Neural cell (in vitro differentiated cells): ENCODE data around the gene PTPN3.

Experiments used
- EP300 ChIP-seq: fragments of 450-650 bp; conservative IDR thresholded peaks from 2 replicates; pipeline ENCODE4 v1.6.1; 2014; ENCODE audit warnings: antibody characterized with exemption, mild to moderate bottlenecking, moderate library complexity; ENCODE audit not compliant: poor library complexity, severe bottlenecking
- EZH2 ChIP-seq: fragments of 200-600, 300-800 bp; shearing (Covaris generic), sonication (generic); IDR thresholded peaks from 2 replicates; pipeline ENCODE4 v1.6.1; 2014; ENCODE audit warnings: antibody characterized with exemption, low read length, borderline replicate concordance, mild to moderate bottlenecking; ENCODE audit not compliant: insufficient read depth, poor library complexity, severe bottlenecking
- POLR2AphosphoS5 ChIP-seq: IDR thresholded peaks from 2 replicates; pipeline ENCODE4 v1.6.1; 2012
- RAD21 ChIP-seq: fragments of 450-650 bp; conservative IDR thresholded peaks from 2 replicates; pipeline ENCODE4 v1.6.1; 2014; ENCODE audit warnings: antibody characterized with exemption, mild to moderate bottlenecking, moderate library complexity
- SMC3 ChIP-seq: fragments of 450-650 bp; conservative IDR thresholded peaks from 2 replicates; pipeline ENCODE4 v1.6.1; 2014; ENCODE audit warnings: antibody characterized with exemption, mild to moderate bottlenecking, moderate library complexity; ENCODE audit not compliant: poor library complexity
- TAF1 ChIP-seq: IDR thresholded peaks from 2 replicates; pipeline ENCODE4 v1.6.1; 2012; ENCODE audit warnings: low read depth
- TF ChIP-seq, protein P1 (sequence below): fragments of 450-650 bp; IDR thresholded peaks from 2 replicates; pipeline ENCODE4 v1.5.1; 2014; ENCODE audit warnings: antibody characterized with exemption, mild to moderate bottlenecking, moderate library complexity; ENCODE audit not compliant: poor library complexity, severe bottlenecking
- TF ChIP-seq, protein P2 (sequence below): IDR thresholded peaks from 2 replicates; pipeline ENCODE4 v1.6.1; 2012; ENCODE audit warnings: borderline replicate concordance

DNA sequence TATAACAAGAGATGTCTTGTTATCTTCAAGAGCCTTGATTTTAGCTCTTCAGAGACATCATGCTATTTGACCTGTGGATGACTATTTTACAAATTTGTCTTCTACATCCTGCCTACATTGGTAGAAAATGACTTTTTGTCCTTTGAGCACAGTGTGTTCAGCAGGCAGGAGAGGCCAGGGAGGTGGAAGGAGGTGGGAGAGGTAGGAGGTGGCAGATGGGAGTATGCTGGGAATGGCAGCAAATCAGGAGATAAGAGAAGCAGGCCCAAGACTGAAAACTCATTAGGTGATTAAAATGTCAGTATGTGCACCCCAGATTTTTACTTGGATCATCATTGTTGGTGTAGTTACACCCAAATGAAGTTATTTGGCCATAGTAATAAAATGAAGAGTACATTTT, 44.1 kb downstream of the PTPN3 start:
- no peak for TF ChIP-seq POLR2AphosphoS5
- TF ChIP-seq, protein P1, sequence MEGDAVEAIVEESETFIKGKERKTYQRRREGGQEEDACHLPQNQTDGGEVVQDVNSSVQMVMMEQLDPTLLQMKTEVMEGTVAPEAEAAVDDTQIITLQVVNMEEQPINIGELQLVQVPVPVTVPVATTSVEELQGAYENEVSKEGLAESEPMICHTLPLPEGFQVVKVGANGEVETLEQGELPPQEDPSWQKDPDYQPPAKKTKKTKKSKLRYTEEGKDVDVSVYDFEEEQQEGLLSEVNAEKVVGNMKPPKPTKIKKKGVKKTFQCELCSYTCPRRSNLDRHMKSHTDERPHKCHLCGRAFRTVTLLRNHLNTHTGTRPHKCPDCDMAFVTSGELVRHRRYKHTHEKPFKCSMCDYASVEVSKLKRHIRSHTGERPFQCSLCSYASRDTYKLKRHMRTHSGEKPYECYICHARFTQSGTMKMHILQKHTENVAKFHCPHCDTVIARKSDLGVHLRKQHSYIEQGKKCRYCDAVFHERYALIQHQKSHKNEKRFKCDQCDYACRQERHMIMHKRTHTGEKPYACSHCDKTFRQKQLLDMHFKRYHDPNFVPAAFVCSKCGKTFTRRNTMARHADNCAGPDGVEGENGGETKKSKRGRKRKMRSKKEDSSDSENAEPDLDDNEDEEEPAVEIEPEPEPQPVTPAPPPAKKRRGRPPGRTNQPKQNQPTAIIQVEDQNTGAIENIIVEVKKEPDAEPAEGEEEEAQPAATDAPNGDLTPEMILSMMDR = no peak
- TF ChIP-seq EZH2 = no peak
- TF ChIP-seq, protein P2, sequence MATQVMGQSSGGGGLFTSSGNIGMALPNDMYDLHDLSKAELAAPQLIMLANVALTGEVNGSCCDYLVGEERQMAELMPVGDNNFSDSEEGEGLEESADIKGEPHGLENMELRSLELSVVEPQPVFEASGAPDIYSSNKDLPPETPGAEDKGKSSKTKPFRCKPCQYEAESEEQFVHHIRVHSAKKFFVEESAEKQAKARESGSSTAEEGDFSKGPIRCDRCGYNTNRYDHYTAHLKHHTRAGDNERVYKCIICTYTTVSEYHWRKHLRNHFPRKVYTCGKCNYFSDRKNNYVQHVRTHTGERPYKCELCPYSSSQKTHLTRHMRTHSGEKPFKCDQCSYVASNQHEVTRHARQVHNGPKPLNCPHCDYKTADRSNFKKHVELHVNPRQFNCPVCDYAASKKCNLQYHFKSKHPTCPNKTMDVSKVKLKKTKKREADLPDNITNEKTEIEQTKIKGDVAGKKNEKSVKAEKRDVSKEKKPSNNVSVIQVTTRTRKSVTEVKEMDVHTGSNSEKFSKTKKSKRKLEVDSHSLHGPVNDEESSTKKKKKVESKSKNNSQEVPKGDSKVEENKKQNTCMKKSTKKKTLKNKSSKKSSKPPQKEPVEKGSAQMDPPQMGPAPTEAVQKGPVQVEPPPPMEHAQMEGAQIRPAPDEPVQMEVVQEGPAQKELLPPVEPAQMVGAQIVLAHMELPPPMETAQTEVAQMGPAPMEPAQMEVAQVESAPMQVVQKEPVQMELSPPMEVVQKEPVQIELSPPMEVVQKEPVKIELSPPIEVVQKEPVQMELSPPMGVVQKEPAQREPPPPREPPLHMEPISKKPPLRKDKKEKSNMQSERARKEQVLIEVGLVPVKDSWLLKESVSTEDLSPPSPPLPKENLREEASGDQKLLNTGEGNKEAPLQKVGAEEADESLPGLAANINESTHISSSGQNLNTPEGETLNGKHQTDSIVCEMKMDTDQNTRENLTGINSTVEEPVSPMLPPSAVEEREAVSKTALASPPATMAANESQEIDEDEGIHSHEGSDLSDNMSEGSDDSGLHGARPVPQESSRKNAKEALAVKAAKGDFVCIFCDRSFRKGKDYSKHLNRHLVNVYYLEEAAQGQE = no peak
- no peak for TF ChIP-seq TAF1
- TF ChIP-seq SMC3 = no peak
- no peak for TF ChIP-seq RAD21
- TF ChIP-seq EP300 = no peak
